Breast epithelium (tissue), 4 donors: ENCODE results near the gene HDAC9. TPM values are rescaled to one million over a fixed set of nuclear protein-coding genes. Genes with fewer than 3 reads are reported as not detected.

Experiments
- DNase-seq, 2 donors: peaks; one replicate each; pipeline ENCODE4 v3.0.0-alpha.2; 2019; ENCODE audit warnings: low spot score in 2 of 2
- H3K27ac ChIP-seq, 2 donors: fragments of 200-600 bp; sonication (generic) in 1 of 2; one replicate each; pipeline ENCODE4 v1.5.1; 2016 to 2019; ENCODE audit warnings: mild to moderate bottlenecking in 1 of 2
- H3K27me3 ChIP-seq, 2 donors: fragments of 200-600 bp; sonication (generic) in 1 of 2; one replicate each; pipeline versions ENCODE4 v1.5.1 to v1.6.0; 2017 to 2019; ENCODE audit warnings: control low read depth in 1 of 2, mild to moderate bottlenecking in 1 of 2
- H3K36me3 ChIP-seq: fragments of 200-600 bp; one replicate; pipeline ENCODE4 v1.5.1; 2019
- H3K4me1 ChIP-seq, 2 donors: fragments of 200-600 bp; sonication (generic); one replicate each; pipeline ENCODE4 v1.5.1; 2016 to 2019; ENCODE audit warnings: control low read depth in 1 of 2
- H3K4me3 ChIP-seq, 3 donors: fragments of 200-600 bp; sonication (generic); 1 replicate in 2 of 3; 2 replicates in 1 of 3; pipeline ENCODE4 v1.5.1; 2016 to 2019; ENCODE audit warnings: mild to moderate bottlenecking in 3 of 3, moderate library complexity in 2 of 3
- H3K9me3 ChIP-seq, 2 donors: fragments of 200-600 bp; sonication (generic) in 1 of 2; one replicate each; pipeline ENCODE4 v1.5.1; 2016 to 2019; ENCODE audit warnings: control low read depth in 1 of 2
- POLR2A ChIP-seq: fragments of 450-650 bp; IDR thresholded peaks from one replicate; pipeline ENCODE4 v1.6.1; 2016; ENCODE audit warnings: antibody characterized with exemption, mild to moderate bottlenecking, moderate library complexity
- POLR2AphosphoS5 ChIP-seq, 3 donors: sonication (generic); formaldehyde crosslinking; IDR thresholded peaks; one replicate each; pipeline ENCODE4 v1.6.1; 2017; ENCODE audit warnings: antibody characterized with exemption in 3 of 3
- intact Hi-C: fragments of 100-400 bp; cut with DNase I; formaldehyde crosslinking; loops from one replicate; pipeline ENCODE4 v1.15.1; 2023; ENCODE audit warnings: low total_unique reads
- total RNA-seq, 3 donors: library from RNA; depleted of rRNA; stranded (reverse); fragments of >200 nt; gene quantifications; one replicate each; pipeline ENCODE4 v1.1.0, GENCODE V29; 2016
- TF ChIP-seq, protein P1 (sequence below), 3 donors: fragments of 450-650 bp; IDR thresholded peaks; one replicate each; pipeline ENCODE4 v1.5.1; 2016 to 2017; ENCODE audit warnings: antibody characterized with exemption in 3 of 3, mild to moderate bottlenecking in 3 of 3, moderate library complexity in 3 of 3

Gene HDAC9
- total RNA-seq, 3 donors from 2014 or later = 7.2 to 27.5 (median 7.3) TPM

GRCh38 chr7:18694911-18695310, 199.4 kb downstream of the HDAC9 start:
- no peak for DNase-seq
- no peaks in the 10 kb centered on the region for H3K27me3 ChIP-seq
- no peak overlapping the region for H3K27ac ChIP-seq
- intact Hi-C loops = no loop called here
- H3K9me3 ChIP-seq = no peaks in the 10 kb centered on the region
- TF ChIP-seq, protein P1, sequence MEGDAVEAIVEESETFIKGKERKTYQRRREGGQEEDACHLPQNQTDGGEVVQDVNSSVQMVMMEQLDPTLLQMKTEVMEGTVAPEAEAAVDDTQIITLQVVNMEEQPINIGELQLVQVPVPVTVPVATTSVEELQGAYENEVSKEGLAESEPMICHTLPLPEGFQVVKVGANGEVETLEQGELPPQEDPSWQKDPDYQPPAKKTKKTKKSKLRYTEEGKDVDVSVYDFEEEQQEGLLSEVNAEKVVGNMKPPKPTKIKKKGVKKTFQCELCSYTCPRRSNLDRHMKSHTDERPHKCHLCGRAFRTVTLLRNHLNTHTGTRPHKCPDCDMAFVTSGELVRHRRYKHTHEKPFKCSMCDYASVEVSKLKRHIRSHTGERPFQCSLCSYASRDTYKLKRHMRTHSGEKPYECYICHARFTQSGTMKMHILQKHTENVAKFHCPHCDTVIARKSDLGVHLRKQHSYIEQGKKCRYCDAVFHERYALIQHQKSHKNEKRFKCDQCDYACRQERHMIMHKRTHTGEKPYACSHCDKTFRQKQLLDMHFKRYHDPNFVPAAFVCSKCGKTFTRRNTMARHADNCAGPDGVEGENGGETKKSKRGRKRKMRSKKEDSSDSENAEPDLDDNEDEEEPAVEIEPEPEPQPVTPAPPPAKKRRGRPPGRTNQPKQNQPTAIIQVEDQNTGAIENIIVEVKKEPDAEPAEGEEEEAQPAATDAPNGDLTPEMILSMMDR (IDR thresholded peaks at IDR 0.05) = no peak
- no peak overlapping the region for H3K4me3 ChIP-seq
- no peaks in the 10 kb centered on the region for H3K4me1 ChIP-seq
- H3K36me3 ChIP-seq = no peaks in the 10 kb centered on the region

DNA sequence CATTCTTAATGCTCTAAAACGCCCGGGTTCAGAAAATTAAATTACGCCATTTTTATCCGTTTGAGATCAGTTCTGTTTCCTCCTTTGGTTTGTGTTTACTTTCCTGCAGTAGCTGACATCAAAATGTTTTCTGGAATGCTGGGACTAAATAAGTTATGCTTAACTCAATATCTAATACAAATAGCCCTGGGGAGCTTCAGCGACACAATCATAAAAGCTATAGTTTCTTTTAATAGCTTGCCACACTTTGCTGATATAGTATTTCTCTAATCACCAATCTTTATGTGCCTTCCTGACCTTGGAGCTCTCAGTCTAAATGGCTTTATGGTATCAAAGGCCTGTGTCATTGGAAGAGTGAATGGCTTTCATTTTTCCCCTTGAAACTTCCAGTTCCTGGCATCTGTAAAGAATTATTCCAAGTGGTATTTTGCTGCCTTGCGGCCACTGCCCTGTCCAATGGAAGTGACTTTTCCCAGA, 202.7 kb downstream of the HDAC9 start:
- intact Hi-C loops = no loop called here
- DNase-seq = no peak
- no peaks in the 10 kb centered on the region for H3K9me3 ChIP-seq
- no peak overlapping the region for H3K27ac ChIP-seq
- no peaks in the 10 kb centered on the region for H3K36me3 ChIP-seq
- no peaks in the 10 kb centered on the region for H3K27me3 ChIP-seq
- TF ChIP-seq POLR2A = no peak
- TF ChIP-seq, protein P1 (IDR thresholded peaks at IDR 0.05) = no peak
- no peak for TF ChIP-seq POLR2AphosphoS5 (IDR thresholded peaks at IDR 0.05)
- H3K4me3 ChIP-seq = no peak overlapping the region
- H3K4me1 ChIP-seq = no peaks in the 10 kb centered on the region

DNA sequence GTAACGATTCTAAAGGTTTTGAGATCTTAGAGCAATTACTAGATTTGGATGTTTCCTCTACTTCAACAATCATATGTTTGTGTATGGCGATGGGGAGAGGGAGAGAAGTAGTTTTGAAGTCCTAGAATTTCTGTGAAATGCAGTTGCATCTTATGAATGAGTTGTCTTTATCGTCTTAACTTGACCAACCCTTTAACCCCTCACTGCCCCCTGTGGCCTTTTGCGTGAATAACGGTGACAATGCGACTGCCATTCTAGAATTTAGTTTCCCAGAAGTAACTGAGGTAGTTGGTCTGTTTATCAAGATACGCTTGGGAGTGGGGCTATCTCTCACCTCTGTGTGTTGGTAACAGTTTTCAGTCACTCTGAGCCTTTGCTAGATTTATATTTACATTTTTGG, 204.6 kb downstream of the HDAC9 start:
- no peak for DNase-seq
- Histone ChIP-seq H3K4me3 (no peak overlapping the region), H3K4me1 (no peaks in the 10 kb centered on the region), H3K27me3 (no peaks in the 10 kb centered on the region), H3K36me3 (no peaks in the 10 kb centered on the region), H3K27ac (no peak overlapping the region), H3K9me3 (no peaks in the 10 kb centered on the region)
- intact Hi-C loops = no loop called here
- TF ChIP-seq POLR2A (no peak), POLR2AphosphoS5 (IDR thresholded peaks at IDR 0.05) (no peak)
- TF ChIP-seq, protein P1 (IDR thresholded peaks at IDR 0.05) = no peak

- H3K4me1 ChIP-seq = no peaks in the 10 kb centered on the region
- H3K9me3 ChIP-seq = no peaks in the 10 kb centered on the region
- no peak overlapping the region for H3K27ac ChIP-seq
- no peak for DNase-seq
- no peaks in the 10 kb centered on the region for H3K27me3 ChIP-seq
- H3K36me3 ChIP-seq = no peaks in the 10 kb centered on the region
- TF ChIP-seq POLR2AphosphoS5 (IDR thresholded peaks at IDR 0.05) (no peak), POLR2A (no peak)
- TF ChIP-seq, protein P1 (IDR thresholded peaks at IDR 0.05) = no peak
- H3K4me3 ChIP-seq = no peak overlapping the region
- intact Hi-C loops = no loop called here
Measured at GRCh38 chr7:18702071-18702829, 206.7 kb downstream of the HDAC9 start.

- Histone ChIP-seq H3K27me3 (no peaks in the 10 kb centered on the region), H3K36me3 (no peaks in the 10 kb centered on the region), H3K4me3 (no peak overlapping the region), H3K4me1 (no peaks in the 10 kb centered on the region), H3K27ac (no peak overlapping the region), H3K9me3 (no peaks in the 10 kb centered on the region)
- TF ChIP-seq POLR2A = no peak
- TF ChIP-seq POLR2AphosphoS5 (IDR thresholded peaks at IDR 0.05) = no peak
- TF ChIP-seq, protein P1 (IDR thresholded peaks at IDR 0.05) = no peak
- intact Hi-C loops = no loop called here
- DNase-seq = no peak
Measured at GRCh38 chr7:18703685-18704084, 208.1 kb downstream of the HDAC9 start.
